Liver (tissue), 3 donors: ENCODE measurements around the gene WDR7.

Experiments
- CTCF ChIP-seq: fragments of 150-350 bp; IDR thresholded peaks from 2 replicates; pipeline ENCODE4 v1.5.1; 2017; ENCODE audit warnings: improper control_type of control experiment, low read depth, low read length; ENCODE audit not compliant: missing input control
- EGR1 ChIP-seq, 2 donors: IDR thresholded peaks; 2 replicates each; pipeline ENCODE4 v1.6.1; 2016 to 2018; ENCODE audit warnings: antibody characterized with exemption in 2 of 2, low read depth in 2 of 2
- FOXA1 ChIP-seq: IDR thresholded peaks from 2 replicates; pipeline ENCODE4 v1.6.1; 2016; ENCODE audit warnings: antibody characterized with exemption
- GABPA ChIP-seq, 2 donors: IDR thresholded peaks in 1 of 2; conservative IDR thresholded peaks in 1 of 2; 2 replicates each; pipeline ENCODE4 v1.6.1; 2016; ENCODE audit warnings: antibody characterized with exemption in 2 of 2, mild to moderate bottlenecking in 1 of 2, moderate library complexity in 1 of 2
- HNF4A ChIP-seq, 2 donors: conservative IDR thresholded peaks; 2 replicates each; pipeline ENCODE4 v1.6.1; 2016; ENCODE audit warnings: antibody characterized with exemption in 2 of 2, mild to moderate bottlenecking in 2 of 2
- JUND ChIP-seq, 2 donors: IDR thresholded peaks; 2 replicates each; pipeline ENCODE4 v1.6.1; 2016; ENCODE audit warnings: antibody characterized with exemption in 2 of 2
- RAD21 ChIP-seq, 2 donors: IDR thresholded peaks; 2 replicates each; pipeline ENCODE4 v1.6.1; 2016; ENCODE audit warnings: antibody characterized with exemption in 2 of 2, mild to moderate bottlenecking in 2 of 2
- RXRA ChIP-seq, 2 donors: IDR thresholded peaks; 2 replicates each; pipeline ENCODE4 v1.6.1; 2017 to 2018; ENCODE audit warnings: antibody characterized with exemption in 2 of 2, mild to moderate bottlenecking in 1 of 2
- SP1 ChIP-seq: IDR thresholded peaks from 2 replicates; pipeline ENCODE4 v1.6.1; 2018; ENCODE audit warnings: antibody characterized with exemption, mild to moderate bottlenecking
- TAF1 ChIP-seq: conservative IDR thresholded peaks from 2 replicates; pipeline ENCODE4 v1.6.1; 2016; ENCODE audit warnings: antibody characterized with exemption, mild to moderate bottlenecking
- YY1 ChIP-seq: IDR thresholded peaks from 2 replicates; pipeline ENCODE4 v1.6.1; 2016; ENCODE audit warnings: antibody characterized with exemption, mild to moderate bottlenecking
- TF ChIP-seq, protein P1 (sequence below): IDR thresholded peaks from 2 replicates; pipeline ENCODE4 v1.6.1; 2016; ENCODE audit warnings: antibody characterized with exemption
- TF ChIP-seq, protein P2 (sequence below): IDR thresholded peaks from 2 replicates; pipeline ENCODE4 v1.6.1; 2016; ENCODE audit warnings: antibody characterized with exemption
- donor health status: healthy.
- donor health status: healthy.

- no peak for TF ChIP-seq CTCF
- no peak for TF ChIP-seq FOXA1
- TF ChIP-seq RAD21 (IDR thresholded peaks at IDR 0.05): no peak
- TF ChIP-seq EGR1 (IDR thresholded peaks at IDR 0.05; ENCODE audit: low read depth in 2 of 2): no peak
- no peak for TF ChIP-seq GABPA (IDR thresholded peaks at IDR 0.05 in 1 of 2, conservative IDR thresholded peaks at IDR 0.05 in 1 of 2)
- TF ChIP-seq, protein P1, sequence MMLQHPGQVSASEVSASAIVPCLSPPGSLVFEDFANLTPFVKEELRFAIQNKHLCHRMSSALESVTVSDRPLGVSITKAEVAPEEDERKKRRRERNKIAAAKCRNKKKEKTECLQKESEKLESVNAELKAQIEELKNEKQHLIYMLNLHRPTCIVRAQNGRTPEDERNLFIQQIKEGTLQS: no peak
- no peak for TF ChIP-seq JUND (IDR thresholded peaks at IDR 0.05)
- TF ChIP-seq SP1: no peak
- no peak for TF ChIP-seq RXRA (IDR thresholded peaks at IDR 0.05)
- TF ChIP-seq TAF1: no peak
- no peak for TF ChIP-seq HNF4A (conservative IDR thresholded peaks at IDR 0.05)
- TF ChIP-seq YY1: no peak
- TF ChIP-seq, protein P2, sequence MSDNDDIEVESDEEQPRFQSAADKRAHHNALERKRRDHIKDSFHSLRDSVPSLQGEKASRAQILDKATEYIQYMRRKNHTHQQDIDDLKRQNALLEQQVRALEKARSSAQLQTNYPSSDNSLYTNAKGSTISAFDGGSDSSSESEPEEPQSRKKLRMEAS: no peak
Measured at GRCh38 chr18:56844556-56844955, 193.4 kb downstream of the WDR7 start.
